SU-DHL-6 (cell line): ENCODE data around the gene EFCAB9.

Experiments
- EZH2phosphoT487 ChIP-seq: fragments of 200-600 bp; sonication (generic), shearing (Covaris generic); conservative IDR thresholded peaks from 2 replicates; pipeline ENCODE4 v1.6.1; 2018; ENCODE audit warnings: mild to moderate bottlenecking, antibody characterized with exemption, low read length, moderate library complexity, mixed read lengths
- TF ChIP-seq, protein P1 (sequence below): fragments of 200-600 bp; sonication (generic); IDR thresholded peaks from one replicate; pipeline ENCODE4 v1.5.1; 2017; ENCODE audit warnings: antibody characterized with exemption, mild to moderate bottlenecking, low read length, moderate library complexity; ENCODE audit not compliant: insufficient read depth, poor library complexity, severe bottlenecking

DNA sequence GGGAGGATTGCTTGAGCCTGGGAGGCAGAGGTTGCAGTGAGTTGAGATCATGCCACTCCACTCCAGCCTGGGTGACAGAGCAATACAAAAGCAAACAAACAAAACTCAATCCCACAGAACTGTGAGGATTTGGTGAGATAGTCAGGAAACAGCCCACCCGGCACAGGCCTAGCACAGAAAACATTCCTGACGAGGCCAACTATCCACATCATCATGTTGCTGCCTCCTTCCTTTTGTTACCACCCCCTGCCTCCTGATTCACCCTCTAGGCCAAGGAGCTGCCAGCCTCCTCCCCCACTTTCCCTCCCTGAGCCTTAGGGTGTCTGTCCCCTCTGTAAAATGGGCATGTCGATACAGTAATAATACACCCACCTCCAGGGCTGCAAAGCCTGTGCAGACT, 44.9 kb upstream of the EFCAB9 start:
- TF ChIP-seq, protein P1, sequence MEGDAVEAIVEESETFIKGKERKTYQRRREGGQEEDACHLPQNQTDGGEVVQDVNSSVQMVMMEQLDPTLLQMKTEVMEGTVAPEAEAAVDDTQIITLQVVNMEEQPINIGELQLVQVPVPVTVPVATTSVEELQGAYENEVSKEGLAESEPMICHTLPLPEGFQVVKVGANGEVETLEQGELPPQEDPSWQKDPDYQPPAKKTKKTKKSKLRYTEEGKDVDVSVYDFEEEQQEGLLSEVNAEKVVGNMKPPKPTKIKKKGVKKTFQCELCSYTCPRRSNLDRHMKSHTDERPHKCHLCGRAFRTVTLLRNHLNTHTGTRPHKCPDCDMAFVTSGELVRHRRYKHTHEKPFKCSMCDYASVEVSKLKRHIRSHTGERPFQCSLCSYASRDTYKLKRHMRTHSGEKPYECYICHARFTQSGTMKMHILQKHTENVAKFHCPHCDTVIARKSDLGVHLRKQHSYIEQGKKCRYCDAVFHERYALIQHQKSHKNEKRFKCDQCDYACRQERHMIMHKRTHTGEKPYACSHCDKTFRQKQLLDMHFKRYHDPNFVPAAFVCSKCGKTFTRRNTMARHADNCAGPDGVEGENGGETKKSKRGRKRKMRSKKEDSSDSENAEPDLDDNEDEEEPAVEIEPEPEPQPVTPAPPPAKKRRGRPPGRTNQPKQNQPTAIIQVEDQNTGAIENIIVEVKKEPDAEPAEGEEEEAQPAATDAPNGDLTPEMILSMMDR: no peak
- no peak for TF ChIP-seq EZH2phosphoT487
